Stimulated activated CD8-positive, alpha-beta memory T cell treated with anti-CD3 and anti-CD28 coated beads, Interleukin-15, amount 100 ng/mL, for 24 hours (primary cell): ENCODE data around the gene ARFGEF3.

Experiments used
- DNase-seq: peaks from one replicate; pipeline ENCODE4 v3.0.0-alpha.2; 2020; ENCODE audit warnings: low read depth

Gene ARFGEF3

DNA sequence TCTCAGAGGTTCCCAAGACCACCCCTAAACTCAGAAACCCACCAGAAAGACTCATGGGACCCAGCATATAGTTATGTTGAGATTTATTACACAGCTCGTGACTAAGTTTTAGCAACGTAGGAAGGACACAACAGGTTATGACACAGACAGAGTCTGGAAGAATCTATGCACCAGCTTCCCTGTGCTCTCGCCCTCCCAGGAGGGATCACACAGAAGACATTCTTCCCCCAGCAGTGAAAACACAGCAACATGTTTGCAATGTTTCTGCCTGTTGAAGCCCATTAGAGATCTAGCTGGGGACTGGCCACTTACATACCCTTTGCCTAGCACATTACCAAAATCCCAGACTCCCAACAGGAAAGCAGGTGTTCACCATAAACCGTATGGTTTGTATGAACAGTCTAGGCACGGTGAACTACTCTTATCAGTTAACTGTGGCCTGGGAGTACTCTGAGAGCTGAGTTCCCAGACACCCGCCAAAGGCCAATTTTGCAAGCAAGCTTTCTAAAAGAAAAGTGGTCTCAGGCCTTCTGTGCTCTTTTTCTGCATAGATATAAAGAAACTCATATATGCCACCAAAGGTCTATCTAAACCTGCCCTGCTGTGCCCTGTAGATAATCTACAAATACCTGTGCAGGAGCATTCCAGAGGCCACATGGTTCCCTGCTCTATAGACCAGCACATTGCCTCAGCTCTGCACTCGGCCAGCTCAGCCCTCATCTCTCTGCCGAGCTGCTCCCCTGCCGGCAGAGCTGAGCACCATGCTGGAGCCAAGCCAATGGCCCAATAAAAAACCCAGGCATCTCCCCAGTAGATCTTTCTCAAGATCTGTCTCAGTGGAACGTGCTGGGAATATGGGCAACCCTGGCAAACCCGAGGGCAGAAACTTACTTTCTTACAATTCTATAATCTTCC lies 146.3 kb downstream of the ARFGEF3 start:
- no peak for DNase-seq

DNA sequence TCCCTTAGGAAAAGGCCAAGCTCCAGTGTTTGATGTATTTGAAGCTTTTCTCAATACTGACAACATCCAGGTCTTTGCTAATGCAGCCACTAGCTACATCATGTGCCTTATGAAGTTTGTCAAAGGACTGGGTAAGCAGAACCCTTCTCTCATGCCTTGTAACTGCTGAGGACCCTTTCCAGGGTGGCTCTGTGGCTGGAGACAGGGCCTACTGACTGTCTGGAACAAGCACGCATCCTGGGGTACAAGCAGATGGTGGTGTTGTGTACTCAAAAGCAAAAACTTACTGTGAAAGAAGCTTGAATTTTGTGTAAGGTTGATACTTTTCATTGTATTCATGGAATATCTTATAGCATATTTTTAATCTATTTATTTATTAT lies 147.0 kb downstream of the ARFGEF3 start:
- no peak for DNase-seq

DNA sequence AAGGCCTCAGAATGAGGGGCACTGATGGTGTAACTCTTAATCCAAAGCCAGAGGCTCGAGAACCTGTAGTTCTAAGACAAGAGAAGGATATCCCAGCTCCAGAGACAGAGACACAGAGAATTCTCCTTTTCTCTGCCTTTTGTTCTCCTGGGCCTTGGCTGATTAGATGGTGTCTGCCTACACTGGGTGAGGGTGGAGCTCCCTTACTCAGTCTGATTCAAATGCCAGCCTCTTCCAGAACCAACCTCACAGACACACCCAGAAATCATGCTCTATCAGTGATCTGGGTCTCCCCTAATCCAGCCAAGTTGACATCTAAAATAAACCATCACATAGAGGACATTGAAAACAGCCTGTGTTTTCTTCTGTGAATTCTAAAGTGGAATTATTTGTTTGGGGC lies 148.0 kb downstream of the ARFGEF3 start:
- no peak for DNase-seq

DNA sequence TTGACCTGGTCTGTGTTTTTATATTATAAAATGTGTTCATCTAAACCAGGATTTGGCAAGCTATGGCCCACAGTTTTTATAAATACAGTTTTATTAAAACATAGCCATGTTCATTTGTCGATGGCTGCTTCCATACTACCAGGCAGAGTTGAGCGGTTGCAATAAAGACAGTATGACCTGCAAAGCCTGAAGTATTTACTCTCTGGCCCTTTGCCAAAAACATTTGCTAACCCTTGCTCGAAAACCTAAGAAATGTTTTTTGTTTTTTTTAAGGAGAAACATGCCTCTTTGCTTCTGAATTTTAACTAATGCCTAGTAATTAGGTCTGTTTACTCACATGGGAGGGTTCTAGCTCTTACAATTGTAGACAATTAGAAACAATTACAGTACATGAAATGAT lies 148.6 kb downstream of the ARFGEF3 start:
- DNase-seq: no peak

DNA sequence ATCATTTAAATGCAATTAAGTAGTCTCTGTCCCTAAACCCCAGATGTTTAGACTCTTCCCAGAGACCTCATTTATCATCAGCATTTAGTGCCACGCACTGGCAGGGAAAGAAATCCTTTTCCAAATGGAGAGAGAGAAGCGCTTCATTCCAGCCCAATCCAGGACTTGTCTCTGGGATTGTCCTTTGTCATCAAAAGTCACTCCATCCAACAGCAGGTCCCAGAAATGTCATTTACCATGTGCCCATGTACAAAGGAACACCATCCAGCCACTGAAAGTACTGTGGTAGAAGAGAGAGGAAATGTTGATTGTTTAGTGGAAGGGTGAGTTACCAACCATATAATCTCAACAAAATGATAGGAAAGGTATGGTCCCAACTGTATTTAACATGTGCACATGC lies 149.1 kb downstream of the ARFGEF3 start:
- no peak for DNase-seq

DNA sequence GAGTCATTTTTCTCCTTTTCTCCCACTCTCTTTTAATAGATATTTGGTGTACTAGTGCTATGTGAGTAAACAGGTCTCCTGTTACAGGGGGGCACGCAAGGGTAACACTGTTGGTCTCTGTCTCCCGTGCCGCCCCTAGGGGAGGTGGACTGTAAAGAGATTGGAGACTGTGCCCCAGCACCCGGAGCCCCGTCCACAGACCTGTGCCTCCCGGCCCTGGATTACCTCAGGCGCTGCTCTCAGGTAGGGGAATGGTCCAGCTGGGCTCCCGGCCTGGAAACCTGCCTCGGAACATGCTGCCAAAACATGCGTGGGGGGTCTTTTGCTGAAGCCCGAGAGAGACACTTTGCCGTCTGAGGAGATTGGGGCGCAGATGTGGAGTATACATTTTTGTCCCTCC lies 149.5 kb downstream of the ARFGEF3 start:
- DNase-seq: no peak

DNA sequence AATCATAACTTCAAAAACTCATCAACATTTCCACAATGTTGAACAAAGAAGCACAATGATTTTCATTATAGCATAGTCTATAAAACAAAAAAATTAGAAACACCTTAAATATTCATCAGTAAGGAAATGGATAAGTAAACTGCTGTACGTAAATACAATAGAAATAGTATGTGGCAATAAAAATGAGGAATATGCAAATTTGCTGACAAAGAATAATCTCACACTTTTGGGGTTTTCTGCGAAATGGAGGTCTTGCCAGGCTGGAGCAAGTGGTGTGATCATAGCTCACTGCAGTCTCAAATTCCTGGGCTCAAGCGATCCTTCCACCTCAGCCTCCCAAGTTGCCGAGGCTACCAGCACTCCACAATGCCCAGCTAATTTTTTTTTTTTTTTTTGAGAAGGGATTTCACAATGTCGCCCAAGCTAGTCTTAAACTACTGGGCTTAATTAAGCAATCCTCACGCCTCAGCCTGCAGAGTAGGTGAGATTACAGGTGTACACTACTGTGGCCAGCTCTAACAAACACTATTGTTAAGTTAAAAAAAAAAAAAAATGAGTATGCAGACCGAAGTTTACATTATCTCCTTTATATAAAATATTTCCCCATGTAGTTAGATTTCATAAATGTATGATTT lies 157.1 kb downstream of the ARFGEF3 start:
- no peak for DNase-seq

DNA sequence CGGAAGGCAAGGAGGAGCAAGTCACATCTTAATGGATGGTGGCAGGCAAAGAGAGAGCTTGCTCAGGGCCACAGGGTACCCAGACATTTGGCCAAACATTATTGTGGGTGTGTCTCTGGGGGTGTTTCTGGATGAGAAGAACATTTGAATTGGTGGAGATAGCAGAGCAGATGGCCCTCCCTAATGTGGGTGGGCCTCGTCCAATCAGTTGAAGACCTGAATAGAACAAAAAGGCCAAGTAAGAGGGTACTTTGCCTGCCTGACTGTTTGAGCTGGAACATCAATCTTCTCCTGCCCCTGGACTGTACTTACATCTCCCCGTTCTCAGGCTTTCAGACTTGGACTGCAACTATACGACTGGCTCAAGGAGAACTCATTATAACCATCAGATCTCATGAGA lies 160.2 kb downstream of the ARFGEF3 start:
- no peak for DNase-seq

DNA sequence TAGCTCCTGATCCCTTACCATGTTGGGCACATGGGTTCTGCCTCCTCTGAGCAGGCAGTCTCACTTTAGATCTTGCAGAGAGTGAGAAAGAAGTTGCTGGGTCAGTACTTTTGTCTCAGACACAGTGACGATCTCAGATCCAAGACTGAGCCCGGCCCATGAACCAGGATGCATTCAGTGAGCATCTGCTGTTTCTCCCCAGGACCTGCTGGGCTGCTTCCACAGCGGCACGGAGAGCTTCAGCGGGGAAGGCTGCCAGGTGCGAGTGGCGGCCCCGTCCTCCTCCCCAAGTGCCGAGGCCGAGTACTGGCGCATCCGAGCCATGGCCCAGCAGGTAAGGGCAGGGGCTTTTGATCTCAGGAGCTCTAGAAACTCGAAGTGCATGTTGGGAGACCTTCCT lies 162.1 kb downstream of the ARFGEF3 start:
- DNase-seq: no peak

DNA sequence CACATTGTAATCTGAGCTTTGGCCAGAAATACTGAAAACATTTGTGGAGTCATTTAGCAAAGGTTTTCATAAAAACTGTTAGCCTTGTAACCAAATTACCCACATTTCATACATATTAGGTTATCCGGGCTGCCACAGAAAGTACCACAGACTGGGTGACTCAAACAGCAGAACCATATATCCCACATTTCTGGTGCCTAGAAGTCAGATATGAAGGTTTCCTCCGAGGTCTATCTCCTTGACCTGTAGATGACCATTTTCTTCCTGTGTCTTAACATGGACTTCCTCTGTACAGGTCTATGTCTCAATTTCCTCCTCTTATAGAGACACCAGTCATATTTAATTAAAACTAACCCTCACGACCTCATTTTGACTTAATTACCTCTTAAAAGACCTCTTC lies 166.5 kb downstream of the ARFGEF3 start:
- no peak for DNase-seq

DNA sequence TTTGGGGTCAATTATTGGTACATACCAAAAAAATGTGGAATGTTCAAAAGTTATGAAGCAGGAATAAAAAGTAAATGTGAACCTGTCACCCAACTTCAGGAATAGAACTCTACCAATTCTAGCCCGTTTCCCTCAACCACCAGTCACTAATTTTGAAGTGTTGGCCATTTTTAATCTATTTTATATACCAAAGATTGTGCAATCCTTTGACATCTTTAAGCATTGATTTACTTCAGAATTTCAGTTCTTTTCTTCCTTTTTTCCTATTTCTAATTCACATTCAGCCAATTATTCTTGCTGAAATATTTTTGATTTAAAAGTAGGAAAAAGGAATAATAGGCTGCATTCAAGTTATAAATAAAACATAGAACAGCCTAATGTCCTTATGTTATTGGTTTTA lies 169.0 kb downstream of the ARFGEF3 start:
- no peak for DNase-seq

DNA sequence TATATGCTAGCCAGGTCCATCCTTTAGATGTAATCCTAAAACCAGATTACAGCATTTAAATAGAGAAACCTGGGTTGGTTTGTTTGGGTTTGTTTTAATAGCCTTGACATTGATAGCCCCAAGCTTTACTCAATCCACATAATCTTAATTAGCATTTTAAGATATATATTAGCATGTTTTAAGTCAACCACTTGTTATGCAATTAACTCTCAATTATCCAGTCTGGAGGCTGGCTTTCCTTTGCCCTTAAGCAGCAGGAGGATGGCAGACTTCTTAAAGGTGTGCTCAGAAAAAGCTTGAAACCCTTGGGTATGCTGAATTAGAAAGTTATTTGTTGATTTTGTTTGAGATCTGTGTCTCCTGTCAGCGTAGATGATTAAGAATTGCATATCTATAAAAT lies 169.7 kb downstream of the ARFGEF3 start:
- no peak for DNase-seq

DNA sequence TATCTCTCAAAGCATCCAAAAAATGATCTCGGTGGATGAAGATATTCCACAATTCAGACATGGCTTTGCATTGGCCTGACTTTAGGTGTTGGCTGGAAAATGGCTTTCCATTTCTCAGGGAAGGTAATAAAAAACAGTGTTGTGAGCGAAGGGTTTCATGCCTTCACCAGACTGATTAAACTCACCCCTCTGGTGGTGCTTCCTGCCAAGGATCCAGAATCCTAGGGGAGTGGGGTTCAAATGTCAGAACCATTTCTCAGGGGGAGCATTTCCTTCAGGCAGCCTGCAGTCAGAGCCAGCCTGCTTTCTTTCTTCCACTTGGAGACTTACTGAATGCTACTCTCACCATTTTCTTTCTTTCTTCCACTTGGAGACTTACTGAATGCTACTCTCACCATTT lies 170.2 kb downstream of the ARFGEF3 start:
- no peak for DNase-seq

DNA sequence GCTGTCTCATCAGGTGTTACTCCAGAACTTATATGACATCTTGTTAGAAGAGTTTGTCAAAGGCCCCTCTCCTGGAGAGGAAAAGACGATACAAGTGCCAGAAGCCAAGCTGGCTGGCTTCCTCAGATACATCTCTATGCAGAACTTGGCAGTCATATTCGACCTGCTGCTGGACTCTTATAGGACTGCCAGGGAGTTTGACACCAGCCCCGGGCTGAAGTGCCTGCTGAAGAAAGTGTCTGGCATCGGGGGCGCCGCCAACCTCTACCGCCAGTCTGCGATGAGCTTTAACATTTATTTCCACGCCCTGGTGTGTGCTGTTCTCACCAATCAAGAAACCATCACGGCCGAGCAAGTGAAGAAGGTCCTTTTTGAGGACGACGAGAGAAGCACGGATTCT lies 172.3 kb downstream of the ARFGEF3 start:
- DNase-seq: no peak

DNA sequence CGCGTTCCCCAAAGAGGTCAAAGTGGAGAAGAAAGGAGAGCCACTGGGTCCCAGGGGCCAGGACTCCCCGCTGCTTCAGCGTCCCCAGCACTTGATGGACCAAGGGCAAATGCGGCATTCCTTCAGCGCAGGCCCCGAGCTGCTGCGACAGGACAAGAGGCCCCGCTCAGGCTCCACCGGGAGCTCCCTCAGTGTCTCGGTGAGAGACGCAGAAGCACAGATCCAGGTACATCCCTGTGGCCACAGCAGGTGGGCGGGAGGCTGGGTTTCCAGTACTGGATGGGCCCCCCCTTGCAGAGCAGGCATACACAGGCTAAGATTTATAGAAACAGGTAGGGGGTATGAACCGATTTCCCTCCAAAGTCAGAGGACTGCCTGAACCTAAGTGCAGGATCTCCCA lies 173.2 kb downstream of the ARFGEF3 start:
- no peak for DNase-seq

DNA sequence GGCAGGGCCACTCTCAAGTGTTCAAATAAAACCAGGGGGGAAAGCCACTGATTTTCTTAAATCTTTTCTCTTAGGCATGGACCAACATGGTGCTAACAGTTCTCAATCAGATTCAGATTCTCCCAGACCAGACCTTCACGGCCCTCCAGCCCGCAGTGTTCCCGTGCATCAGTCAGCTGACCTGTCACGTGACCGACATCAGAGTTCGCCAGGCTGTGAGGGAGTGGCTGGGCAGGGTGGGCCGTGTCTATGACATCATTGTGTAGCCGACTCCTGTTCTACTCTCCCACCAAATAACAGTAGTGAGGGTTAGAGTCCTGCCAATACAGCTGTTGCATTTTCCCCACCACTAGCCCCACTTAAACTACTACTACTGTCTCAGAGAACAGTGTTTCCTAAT lies 174.5 kb downstream of the ARFGEF3 start:
- no peak for DNase-seq

DNA sequence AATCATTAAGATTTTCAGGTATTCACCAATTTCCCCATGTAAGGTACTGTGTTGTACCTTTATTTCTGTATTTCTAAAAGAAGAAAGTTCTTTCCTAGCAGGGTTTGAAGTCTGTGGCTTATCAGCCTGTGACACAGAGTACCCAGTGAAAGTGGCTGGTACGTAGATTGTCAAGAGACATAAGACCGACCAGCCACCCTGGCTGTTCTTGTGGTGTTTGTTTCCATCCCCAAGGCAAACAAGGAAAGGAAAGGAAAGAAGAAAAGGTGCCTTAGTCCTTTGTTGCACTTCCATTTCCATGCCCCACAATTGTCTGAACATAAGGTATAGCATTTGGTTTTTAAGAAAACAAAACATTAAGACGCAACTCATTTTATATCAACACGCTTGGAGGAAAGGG lies 175.3 kb downstream of the ARFGEF3 start:
- DNase-seq: no peak

DNA sequence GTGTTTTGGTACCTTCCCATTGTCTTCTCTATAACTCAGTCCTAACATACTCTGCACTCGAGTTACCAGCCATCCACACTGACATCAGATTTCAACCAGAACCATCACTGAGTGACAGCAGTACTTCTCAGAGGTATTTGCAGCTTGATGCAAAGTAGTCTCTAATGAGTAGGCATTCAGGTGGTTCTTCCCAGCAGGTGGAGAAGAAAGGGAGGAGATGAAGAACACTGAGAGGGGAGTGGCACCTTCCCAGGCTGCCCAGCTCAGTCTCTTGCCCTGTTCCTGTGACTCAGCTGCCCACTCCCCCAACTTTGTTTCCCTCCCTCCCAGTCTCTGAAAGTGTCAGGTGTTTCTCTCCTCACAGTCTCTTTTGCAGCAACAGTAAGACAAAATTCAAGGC lies 177.3 kb downstream of the ARFGEF3 start:
- DNase-seq: no peak

DNA sequence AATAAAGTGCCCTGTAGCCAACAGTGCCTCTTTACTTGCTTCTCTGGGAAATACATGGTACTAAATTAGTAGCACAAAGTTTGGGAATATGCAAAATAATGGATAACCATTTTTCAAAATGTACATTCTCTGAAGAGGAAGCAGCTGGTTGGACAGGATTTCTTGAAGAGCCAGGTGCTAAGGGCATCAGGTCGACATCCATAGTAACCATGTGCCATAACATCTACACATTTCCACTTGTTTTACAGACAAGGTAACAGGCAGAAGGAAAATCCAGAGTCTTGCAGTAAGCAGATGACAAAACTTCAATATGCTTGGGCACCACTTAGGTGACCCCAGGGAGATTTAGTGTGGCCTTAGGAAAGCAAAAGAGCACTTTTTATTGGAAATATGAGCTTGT lies 179.4 kb downstream of the ARFGEF3 start:
- no peak for DNase-seq

DNA sequence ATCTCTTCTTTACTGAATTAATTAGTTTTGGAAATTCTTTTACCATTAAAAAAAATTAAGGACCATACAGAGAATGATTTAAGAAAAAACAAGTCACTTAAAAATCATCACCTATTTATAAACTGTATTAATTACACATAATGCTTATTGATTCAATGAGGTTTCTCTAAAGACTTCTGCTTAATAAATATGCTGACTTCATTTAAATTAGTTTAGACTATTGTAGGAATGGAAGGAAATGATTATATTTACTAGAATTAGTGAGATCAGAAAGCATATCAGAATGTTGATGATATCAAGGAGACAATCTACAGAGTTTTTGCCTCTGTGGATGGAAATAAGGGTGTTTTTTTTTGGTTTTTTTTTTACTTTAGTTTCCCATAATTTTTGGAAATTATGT lies 181.4 kb downstream of the ARFGEF3 start:
- no peak for DNase-seq

DNA sequence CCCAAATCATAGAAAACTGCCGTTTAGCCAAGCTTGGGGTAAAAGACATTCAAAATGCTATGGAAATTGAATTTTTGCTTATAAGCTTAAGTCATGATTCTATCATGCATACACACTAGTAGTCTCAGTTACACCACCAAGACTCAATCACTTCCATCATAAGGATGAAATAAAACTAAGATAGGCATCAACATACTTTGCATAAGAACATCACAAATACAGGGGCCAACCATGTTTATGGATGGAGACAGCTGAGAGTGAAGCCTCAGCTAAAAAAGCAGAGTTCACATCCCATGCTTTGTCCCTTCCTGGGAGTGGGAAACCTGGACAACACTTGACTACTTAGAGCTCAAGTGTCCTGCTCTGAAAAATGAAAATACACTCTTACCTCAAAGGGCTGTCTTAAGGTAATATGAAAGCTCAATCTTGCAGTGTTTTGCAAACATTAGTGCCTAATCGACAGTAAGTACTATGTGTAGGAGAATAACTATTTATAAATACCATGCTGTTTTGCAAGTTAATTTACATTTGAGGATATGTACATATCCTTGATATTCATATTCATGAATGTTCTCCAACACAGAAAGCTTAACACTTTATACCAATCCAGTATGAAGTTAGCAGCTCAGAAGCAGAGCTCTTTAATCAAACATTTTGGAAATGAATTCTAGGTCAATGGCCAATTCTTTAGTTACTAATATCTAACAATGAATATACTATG lies 184.0 kb downstream of the ARFGEF3 start:
- DNase-seq: no peak

DNA sequence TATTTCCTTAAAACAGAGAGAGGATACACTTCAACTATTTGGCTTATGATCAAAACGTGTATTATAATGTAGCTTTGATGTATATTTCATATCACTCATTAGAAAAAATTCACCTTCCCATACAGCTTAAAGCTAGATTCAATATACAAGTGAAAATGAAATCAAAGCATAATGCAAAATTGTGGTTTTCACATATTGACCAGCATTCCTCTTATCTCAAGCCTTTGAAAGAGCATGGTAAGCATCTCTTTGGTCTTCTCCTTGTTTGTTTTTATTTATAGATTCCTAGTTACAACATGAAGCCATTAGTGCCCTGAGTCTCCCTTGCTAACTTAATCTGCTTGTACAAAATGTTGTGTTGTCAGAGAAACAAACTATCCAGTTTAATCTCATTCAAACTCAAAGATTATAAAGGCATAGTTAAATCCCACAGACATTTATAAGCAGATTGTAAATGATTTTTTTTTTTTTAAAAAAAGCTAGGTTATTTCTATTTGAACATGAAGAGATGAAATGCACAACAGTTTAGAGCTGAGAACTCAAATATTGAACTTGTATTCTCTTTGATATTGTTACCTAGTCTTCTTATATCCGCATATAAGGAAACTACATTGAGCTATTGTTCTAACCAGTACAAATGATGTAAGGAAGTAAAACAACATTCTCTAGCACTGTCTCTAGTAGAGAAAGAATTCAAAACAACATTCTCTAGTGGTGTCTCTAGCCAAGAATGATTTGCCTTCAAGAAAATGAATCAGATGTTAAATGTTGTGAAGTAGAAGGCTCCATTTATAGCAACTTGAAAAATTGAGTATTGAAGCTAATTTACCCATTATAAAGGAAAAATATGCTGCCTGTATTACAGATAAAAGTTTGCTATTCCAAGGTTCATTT lies 184.8 kb downstream of the ARFGEF3 start:
- no peak for DNase-seq
